Endothelial cell of umbilical vein (primary cell): Measurements from ENCODE around the gene TRPM5.

Experiments used
- CTCF ChIP-seq, 2 donors: IDR thresholded peaks; 1 replicate in 1 of 2; 2 replicates in 1 of 2; pipeline ENCODE4 v1.5.1; 2011; ENCODE audit warnings: low read length in 2 of 2, mild to moderate bottlenecking in 2 of 2, moderate library complexity in 2 of 2, control low read depth in 1 of 2, inconsistent platforms in 1 of 2, low read depth in 1 of 2; ENCODE audit not compliant: insufficient read depth in 1 of 2; ENCODE audit errors: extremely low read depth in 1 of 2
- POLR2A ChIP-seq: IDR thresholded peaks from 2 replicates; pipeline ENCODE4 v1.6.1; 2012; ENCODE audit warnings: low read depth, mild to moderate bottlenecking, control low read depth, low read length

GRCh38 chr11:2441171-2441570, 3.1 kb downstream of the TRPM5 start:
- TF ChIP-seq CTCF (IDR thresholded peaks at IDR 0.05; ENCODE audit: extremely low read depth in 1 of 2, insufficient read depth in 1 of 2, low read depth in 1 of 2, low read length in 2 of 2): no peak
- no peak for TF ChIP-seq POLR2A
